HepG2 (cell line): Measurements from ENCODE around the gene LRRN3. TPM values are rescaled to one million over a fixed set of nuclear protein-coding genes. Genes with fewer than 3 reads are reported as not detected.

Experiments
- ARID2 ChIP-seq: sonication (generic); formaldehyde crosslinking; IDR thresholded peaks from 2 replicates; pipeline ENCODE4 v1.8.1; 2022; ENCODE audit warnings: mild to moderate bottlenecking, missing genetic modification reagents, borderline replicate concordance
- ATF2 ChIP-seq: sonication (generic); formaldehyde crosslinking; IDR thresholded peaks from 2 replicates; pipeline ENCODE4 v1.4.0; 2020; ENCODE audit warnings: missing genetic modification reagents
- FOXC1 ChIP-seq: sonication (generic); formaldehyde crosslinking; IDR thresholded peaks from 2 replicates; pipeline ENCODE4 v1.8.0; 2022; ENCODE audit warnings: mild to moderate bottlenecking, missing genetic modification reagents, borderline replicate concordance
- HNF4A ChIP-seq: sonication (generic); formaldehyde crosslinking; IDR thresholded peaks from 2 replicates; pipeline ENCODE4 v1.4.0; 2020; ENCODE audit warnings: missing genetic modification reagents
- HNF4G ChIP-seq, 2 experiments: sonication (generic) in 1 of 2; formaldehyde crosslinking in 1 of 2; IDR thresholded peaks; 2 replicates each; pipeline versions ENCODE4 v1.4.0 to v1.6.1; 2011 to 2020; ENCODE audit warnings: borderline replicate concordance in 2 of 2, low read depth in 2 of 2, mild to moderate bottlenecking in 2 of 2, low read length in 1 of 2, missing genetic modification reagents in 1 of 2, moderate library complexity in 1 of 2
- IKZF1 ChIP-seq: fragments of 450-650 bp; IDR thresholded peaks from 2 replicates; pipeline ENCODE4 v1.7.1; 2016
- KLF13 ChIP-seq: sonication (generic); formaldehyde crosslinking; IDR thresholded peaks from 2 replicates; pipeline ENCODE4 v1.4.0; 2020; ENCODE audit warnings: mild to moderate bottlenecking, missing genetic modification reagents
- MBD4 ChIP-seq: IDR thresholded peaks from 2 replicates; pipeline ENCODE4 v1.6.1; 2012; ENCODE audit warnings: low read length, inconsistent platforms, borderline replicate concordance
- NCOR1 ChIP-seq: fragments of 200-600 bp; sonication (generic); IDR thresholded peaks from 2 replicates; pipeline ENCODE4 v1.7.0; 2017; ENCODE audit warnings: antibody characterized with exemption, low read length, borderline replicate concordance
- PRDM15 ChIP-seq: sonication (generic); formaldehyde crosslinking; IDR thresholded peaks from 2 replicates; pipeline ENCODE4 v1.4.0; 2020; ENCODE audit warnings: missing genetic modification reagents
- RBM39 ChIP-seq: fragments of 200-400 bp; formaldehyde crosslinking; IDR thresholded peaks from one replicate; pipeline ENCODE4 v1.6.1; 2018; ENCODE audit warnings: antibody characterized with exemption, mild to moderate bottlenecking, low read depth, low read length; ENCODE audit not compliant: poor library complexity, severe bottlenecking
- SALL1 ChIP-seq: sonication (generic); formaldehyde crosslinking; IDR thresholded peaks from 2 replicates; pipeline ENCODE4 v1.8.0; 2022; ENCODE audit warnings: mild to moderate bottlenecking, missing genetic modification reagents
- SMARCC2 ChIP-seq: fragments of 450-650 bp; IDR thresholded peaks from 2 replicates; pipeline ENCODE4 v1.6.1; 2017; ENCODE audit warnings: antibody characterized with exemption, mild to moderate bottlenecking
- SMYD3 ChIP-seq: sonication (generic); formaldehyde crosslinking; IDR thresholded peaks from 2 replicates; pipeline ENCODE4 v1.8.1; 2023; ENCODE audit warnings: mild to moderate bottlenecking, missing genetic modification reagents
- SOX5 ChIP-seq: IDR thresholded peaks from 2 replicates; pipeline ENCODE4 v1.6.1; 2016; ENCODE audit warnings: borderline replicate concordance
- SOX6 ChIP-seq, 2 experiments: fragments of 450-650 bp in 1 of 2; sonication (generic) in 1 of 2; formaldehyde crosslinking in 1 of 2; IDR thresholded peaks; 2 replicates each; pipeline versions ENCODE4 v1.4.0 to v1.6.1; 2017 to 2020; ENCODE audit warnings: antibody characterized with exemption in 1 of 2, mild to moderate bottlenecking in 1 of 2, missing genetic modification reagents in 1 of 2
- THYN1 ChIP-seq: sonication (generic); formaldehyde crosslinking; IDR thresholded peaks from 2 replicates; pipeline ENCODE4 v1.8.1; 2023; ENCODE audit warnings: low read depth, mild to moderate bottlenecking, moderate library complexity, missing genetic modification reagents, borderline replicate concordance
- U2AF2 ChIP-seq: fragments of 200-400 bp; formaldehyde crosslinking; IDR thresholded peaks from 2 replicates; pipeline ENCODE4 v1.6.1; 2017; ENCODE audit warnings: low read depth, mild to moderate bottlenecking, low read length
- ZBTB26 ChIP-seq: IDR thresholded peaks from 2 replicates; pipeline ENCODE4 v1.6.1; 2016; ENCODE audit warnings: missing compliant biosample characterization, missing genetic modification reagents, borderline replicate concordance
- ZBTB7A ChIP-seq: sonication (generic); formaldehyde crosslinking; IDR thresholded peaks from 2 replicates; pipeline ENCODE4 v1.8.0; 2022; ENCODE audit warnings: mild to moderate bottlenecking, missing genetic modification reagents
- ZMYM2 ChIP-seq: sonication (generic); formaldehyde crosslinking; IDR thresholded peaks from 2 replicates; pipeline ENCODE4 v1.8.0; 2022; ENCODE audit warnings: mild to moderate bottlenecking, missing genetic modification reagents
- ZNF644 ChIP-seq: IDR thresholded peaks from 2 replicates; pipeline ENCODE4 v1.6.1; 2016; ENCODE audit warnings: low read depth
- ZNF788 ChIP-seq: sonication (generic); formaldehyde crosslinking; IDR thresholded peaks from 2 replicates; pipeline ENCODE4 v1.5.0; 2020; ENCODE audit warnings: mild to moderate bottlenecking, missing genetic modification reagents, borderline replicate concordance
- polyA plus RNA-seq, 8 experiments: library from polyadenylated mRNA; depleted of rRNA in 3 of 8; stranded (reverse) in 7 of 8; unstranded in 1 of 8; fragments of >200 nt; fragmentation: Illumina TruSeq in 4 of 8; extraction: Trizol in 4 of 8; gene quantifications; 2 replicates each; pipeline versions ENCODE4 v1.2.1 to v1.2.3, GENCODE V29; 2011 to 2016; ENCODE audit warnings: low read depth in 4 of 8, missing spikeins in 1 of 8, mixed read lengths in 1 of 8; ENCODE audit not compliant: insufficient read depth in 1 of 8
- total RNA-seq, 5 experiments: library from RNA; depleted of rRNA; stranded (reverse); fragments of >200 nt; fragmentation: Illumina TruSeq; extraction: Trizol; gene quantifications; 2 replicates each; pipeline ENCODE4 v1.2.3, GENCODE V29; 2016; ENCODE audit warnings: low read depth in 1 of 5

Gene LRRN3
- total and polyA plus RNA-seq, 2 of the 13 experiments (the other 11 are each of a cell fraction or from before 2014, with no cell fraction given): 0.07 TPM; not detected in 1

GRCh38 chr7:111047595-111047994, 43.3 kb upstream of the LRRN3 start (continued):
- TF ChIP-seq ARID2 (CRISPR knock-in tag) (no peak), KLF13 (CRISPR knock-in tag) (no peak), SOX6 (IDR thresholded peaks at IDR 0.05) (no peak), SOX6 (CRISPR knock-in tag; IDR thresholded peaks at IDR 0.05) (peak; percentile 42; the same call in 1 of the 2 replicates), NCOR1 (0 out of 2 replicates have a peak, but pooled peaks have one; percentile 17), ATF2 (CRISPR knock-in tag) (no peak), ZBTB26 (no peak), RBM39 (no peak), MBD4 (no peak), HNF4A (CRISPR knock-in tag) (peak; percentile 85), SALL1 (CRISPR knock-in tag) (peak; percentile 25; the same call in 1 of the 2 replicates), ZNF644 (CRISPR knock-in tag) (peak; percentile 88), FOXC1 (CRISPR knock-in tag) (no peak), PRDM15 (CRISPR knock-in tag) (no peak), U2AF2 (no peak), SMARCC2 (no peak), IKZF1 (no peak), ZMYM2 (CRISPR knock-in tag) (no peak), HNF4G (IDR thresholded peaks at IDR 0.05; ENCODE audit: borderline replicate concordance, low read depth, low read length) (0 out of 2 replicates have a peak, but pooled peaks have one; percentile 37), HNF4G (CRISPR knock-in tag; IDR thresholded peaks at IDR 0.05; ENCODE audit: borderline replicate concordance, low read depth) (no peak), SMYD3 (CRISPR knock-in tag) (no peak), ZBTB7A (CRISPR knock-in tag) (no peak), THYN1 (CRISPR knock-in tag) (no peak), ZNF788 (no peak), SOX5 (peak; percentile 52; the same call in 1 of the 2 replicates)
